NB4 (cell line): Measurements from ENCODE around the gene INPP5A.

ENCODE experiments used
- POLR2A ChIP-seq: IDR thresholded peaks from 2 replicates; pipeline ENCODE4 v1.6.1; 2011; ENCODE audit warnings: mild to moderate bottlenecking; ENCODE audit not compliant: insufficient read length; ENCODE audit errors: extremely low read depth
- TF ChIP-seq, protein P1 (sequence below): IDR thresholded peaks from one replicate; pipeline ENCODE4 v1.5.1; 2012; ENCODE audit warnings: low read depth, low read length
- TF ChIP-seq, protein P2 (sequence below): IDR thresholded peaks from 2 replicates; pipeline ENCODE4 v1.6.1; 2011; ENCODE audit warnings: low read depth, low read length

DNA sequence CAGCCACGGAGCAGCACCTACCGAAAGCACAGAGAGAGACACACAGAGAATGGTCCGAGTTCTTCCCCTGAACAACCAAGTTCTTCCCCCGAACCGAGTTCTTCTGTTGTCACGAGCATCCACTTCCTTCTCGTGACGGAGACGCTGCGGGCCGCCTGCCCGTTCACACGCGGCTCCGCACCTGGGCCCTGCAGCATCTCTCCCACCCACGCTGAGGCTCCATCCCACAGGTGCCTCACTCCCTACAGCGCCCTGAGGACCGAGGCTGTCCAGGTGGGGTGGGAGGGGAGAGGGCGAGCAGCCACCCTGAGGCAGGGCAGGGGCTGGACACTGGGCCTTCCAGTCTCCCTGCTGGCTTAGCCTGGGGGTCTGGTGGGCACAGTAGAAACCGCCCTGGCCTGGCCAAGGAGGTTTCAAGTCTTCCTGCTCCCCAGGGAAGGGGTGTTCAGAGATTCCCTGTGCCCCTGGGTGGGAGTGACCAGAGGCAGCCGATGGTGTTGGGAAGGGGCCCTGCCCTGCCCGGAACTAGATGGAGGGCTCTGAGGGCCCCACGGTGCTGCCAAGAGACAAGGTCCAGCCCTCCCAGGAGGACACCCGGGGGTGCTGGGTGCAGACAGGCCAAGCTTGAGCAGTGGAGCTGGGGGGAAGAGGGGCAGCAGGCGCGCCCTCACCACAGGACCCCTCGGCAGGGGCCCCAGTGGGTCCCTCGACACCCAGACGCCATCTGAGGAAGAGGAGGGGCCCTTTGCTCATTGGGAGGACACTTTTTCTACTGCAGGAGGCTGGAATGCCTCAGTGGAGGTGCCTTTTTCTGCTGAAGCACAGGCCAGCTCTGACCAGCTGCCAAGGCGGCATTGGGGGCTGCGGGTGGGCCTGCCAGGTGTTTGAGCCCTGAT, 253.6 kb downstream of the INPP5A start:
- no peak for TF ChIP-seq POLR2A
- TF ChIP-seq, protein P1, sequence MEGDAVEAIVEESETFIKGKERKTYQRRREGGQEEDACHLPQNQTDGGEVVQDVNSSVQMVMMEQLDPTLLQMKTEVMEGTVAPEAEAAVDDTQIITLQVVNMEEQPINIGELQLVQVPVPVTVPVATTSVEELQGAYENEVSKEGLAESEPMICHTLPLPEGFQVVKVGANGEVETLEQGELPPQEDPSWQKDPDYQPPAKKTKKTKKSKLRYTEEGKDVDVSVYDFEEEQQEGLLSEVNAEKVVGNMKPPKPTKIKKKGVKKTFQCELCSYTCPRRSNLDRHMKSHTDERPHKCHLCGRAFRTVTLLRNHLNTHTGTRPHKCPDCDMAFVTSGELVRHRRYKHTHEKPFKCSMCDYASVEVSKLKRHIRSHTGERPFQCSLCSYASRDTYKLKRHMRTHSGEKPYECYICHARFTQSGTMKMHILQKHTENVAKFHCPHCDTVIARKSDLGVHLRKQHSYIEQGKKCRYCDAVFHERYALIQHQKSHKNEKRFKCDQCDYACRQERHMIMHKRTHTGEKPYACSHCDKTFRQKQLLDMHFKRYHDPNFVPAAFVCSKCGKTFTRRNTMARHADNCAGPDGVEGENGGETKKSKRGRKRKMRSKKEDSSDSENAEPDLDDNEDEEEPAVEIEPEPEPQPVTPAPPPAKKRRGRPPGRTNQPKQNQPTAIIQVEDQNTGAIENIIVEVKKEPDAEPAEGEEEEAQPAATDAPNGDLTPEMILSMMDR = no peak
- TF ChIP-seq, protein P2, sequence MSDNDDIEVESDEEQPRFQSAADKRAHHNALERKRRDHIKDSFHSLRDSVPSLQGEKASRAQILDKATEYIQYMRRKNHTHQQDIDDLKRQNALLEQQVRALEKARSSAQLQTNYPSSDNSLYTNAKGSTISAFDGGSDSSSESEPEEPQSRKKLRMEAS = no peak
